OCI-LY7 (cell line): ENCODE measurements around the gene CLEC3B. TPM values are rescaled to one million over a fixed set of nuclear protein-coding genes. Genes with fewer than 3 reads are reported as not detected.

Experiments used
- BruUV-seq: library from RNA; stranded (reverse); fragments of 400-500 nt; replicated peaks from 2 replicates; lab custom pipeline; 2021; lab: Mats Ljungman, UMichigan
- CTCF ChIA-PET: fragments of 300-600 bp; sonication (Branson Sonifier 250); formaldehyde crosslinking; loops from one replicate; lab custom pipeline; 2022; ENCODE audit warnings: antibody characterized with exemption; ENCODE audit not compliant: unreplicated experiment; lab: Charles Lee
- POLR2A ChIA-PET: fragments of 300-600 bp; sonication (Branson Sonifier 250); formaldehyde crosslinking; loops from one replicate; lab custom pipeline; 2022; ENCODE audit warnings: antibody characterized with exemption; lab: Charles Lee
- DNase-seq: peaks from one replicate; pipeline ENCODE4 v3.0.0-alpha.2; 2015; ENCODE audit warnings: low spot score
- H2AFZ ChIP-seq: fragments of 200-600 bp; sonication (generic), shearing (Covaris generic); 2 replicates; pipeline ENCODE4 v1.6.1; 2014; ENCODE audit warnings: mild to moderate bottlenecking, antibody characterized with exemption, low read length, moderate library complexity
- H3K27ac ChIP-seq: fragments of 200-600 bp; sonication (generic); 2 replicates; pipeline ENCODE4 v1.5.1; 2014; ENCODE audit warnings: mixed run types, low read depth, mild to moderate bottlenecking, moderate library complexity, low read length, inconsistent platforms; ENCODE audit not compliant: poor library complexity, severe bottlenecking
- H3K36me3 ChIP-seq: fragments of 200-600 bp; sonication (generic); 2 replicates; pipeline ENCODE4 v1.6.1; 2014; ENCODE audit warnings: mild to moderate bottlenecking, antibody characterized with exemption, low read length, moderate library complexity, mixed read lengths; ENCODE audit not compliant: insufficient read depth
- H3K4me1 ChIP-seq: fragments of 200-600 bp; sonication (generic); 2 replicates; pipeline ENCODE4 v1.5.1; 2014; ENCODE audit warnings: mild to moderate bottlenecking, low read length; ENCODE audit not compliant: insufficient read depth, poor library complexity, severe bottlenecking
- H3K4me2 ChIP-seq: fragments of 200-600 bp; sonication (generic); 2 replicates; pipeline ENCODE4 v1.6.1; 2014; ENCODE audit warnings: mild to moderate bottlenecking, low read length
- H3K4me3 ChIP-seq: fragments of 200-600 bp; sonication (generic); 2 replicates; pipeline ENCODE4 v1.5.1; 2014; ENCODE audit warnings: mild to moderate bottlenecking, low read depth, low read length; ENCODE audit not compliant: poor library complexity, severe bottlenecking
- H3K79me2 ChIP-seq: fragments of 200-600 bp; sonication (generic); 2 replicates; pipeline ENCODE4 v1.6.1; 2016; ENCODE audit warnings: low read depth, mild to moderate bottlenecking, low read length, moderate library complexity, mixed read lengths; ENCODE audit not compliant: insufficient read depth
- H3K9me2 ChIP-seq: fragments of 200-600 bp; sonication (generic); 2 replicates; pipeline ENCODE4 v1.6.1; 2016; ENCODE audit warnings: mild to moderate bottlenecking, low read length, mixed read lengths; ENCODE audit not compliant: insufficient read depth
- H3K9me3 ChIP-seq: fragments of 200-600 bp; sonication (generic); 2 replicates; pipeline ENCODE4 v1.6.1; 2014; ENCODE audit warnings: mild to moderate bottlenecking, mixed run types, low read length, mixed read lengths
- H4K20me1 ChIP-seq: fragments of 200-600 bp; sonication (generic); 2 replicates; pipeline ENCODE4 v1.6.1; 2014; ENCODE audit warnings: mild to moderate bottlenecking, antibody characterized with exemption, low read length, moderate library complexity, mixed read lengths; ENCODE audit not compliant: insufficient read depth
- CTCF ChIP-seq: fragments of 200-600 bp; sonication (generic); conservative IDR thresholded peaks from 2 replicates; pipeline ENCODE4 v1.5.1; 2014; ENCODE audit warnings: mild to moderate bottlenecking, antibody characterized with exemption, low read length, moderate library complexity, mixed read lengths
- EZH2phosphoT487 ChIP-seq: fragments of 200-600 bp; sonication (generic); IDR thresholded peaks from 2 replicates; pipeline ENCODE4 v1.6.1; 2018; ENCODE audit warnings: low read depth, borderline replicate concordance, mild to moderate bottlenecking, mixed run types, antibody characterized with exemption, low read length, moderate library complexity, mixed read lengths
- intact Hi-C: fragments of 100-400 bp; cut with micrococcal nuclease; formaldehyde crosslinking; loops from one replicate; pipeline ENCODE4 v1.10.0; 2022; ENCODE audit not compliant: unreplicated experiment
- total RNA-seq, 2 experiments: library from RNA; depleted of rRNA in 1 of 2; stranded (reverse); fragments of >200 nt in 1 of 2; shearing (Covaris generic) in 1 of 2; gene quantifications; 2 replicates each; pipeline ENCODE4 v1.2.3, GENCODE V29; 2014 to 2022

Gene CLEC3B
- total RNA-seq, 2 experiments from 2014 or later, result 1.3 TPM; not detected in 1

- no peaks in the 10 kb centered on the region for H4K20me1 ChIP-seq
- ChIA-PET POLR2A (no interaction called here), CTCF (no interaction called here)
- H3K79me2 ChIP-seq, result no peaks in the 10 kb centered on the region
- no peak overlapping the region for H3K27ac ChIP-seq
- no peak for DNase-seq
- no peaks in the 10 kb centered on the region for H3K9me3 ChIP-seq
- H2AFZ ChIP-seq, result no peak overlapping the region
- no peak overlapping the region for H3K4me2 ChIP-seq
- H3K4me3 ChIP-seq, result no peak overlapping the region
- H3K9me2 ChIP-seq, result no peaks in the 10 kb centered on the region
- no peaks in the 10 kb centered on the region for H3K36me3 ChIP-seq
- H3K4me1 ChIP-seq, result no peaks in the 10 kb centered on the region
- intact Hi-C loops, result no loop called here
- BruUV-seq, result no TSS peak
- TF ChIP-seq EZH2phosphoT487 (no peak), CTCF (no peak)
Observed at GRCh38 chr3:45054196-45054857, 28.2 kb downstream of the CLEC3B start.

- no peaks in the 10 kb centered on the region for H3K79me2 ChIP-seq
- intact Hi-C loops, result no loop called here
- TF ChIP-seq EZH2phosphoT487, result no peak
- no peak for TF ChIP-seq CTCF
- no peaks in the 10 kb centered on the region for H3K36me3 ChIP-seq
- BruUV-seq, result no TSS peak
- DNase-seq, result no peak
- CTCF ChIA-PET, result no interaction called here
- H3K9me2 ChIP-seq, result no peaks in the 10 kb centered on the region
- no peak overlapping the region for H3K27ac ChIP-seq
- no peak overlapping the region for H2AFZ ChIP-seq
- no peak overlapping the region for H3K4me2 ChIP-seq
- POLR2A ChIA-PET, result interaction anchor here (0.7 to 1.6 kb wide), 2 partner anchors 13 to 213 kb away, joined by 3 to 4 read pairs; no protein-coding TSS in a partner anchor
- H4K20me1 ChIP-seq, result no peaks in the 10 kb centered on the region
- no peaks in the 10 kb centered on the region for H3K4me1 ChIP-seq
- no peaks in the 10 kb centered on the region for H3K9me3 ChIP-seq
- H3K4me3 ChIP-seq, result no peak overlapping the region
Observed at GRCh38 chr3:45055032-45055410, 28.9 kb downstream of the CLEC3B start.
